Stimulated activated naive CD4-positive, alpha-beta T cell (primary cell): ENCODE data around the gene KNOP1.
"Not testable (repeated sequence)": the region's sequence is repeated elsewhere in the genome, so short reads cannot be mapped to it uniquely, and the experiment has no call there.

ENCODE experiments used
- DNase-seq, 6 experiments: peaks; one replicate each; lab custom pipeline; 2025; lab: John Stamatoyannopoulos, UW

Gene KNOP1

GRCh38 chr16:19683453-19684236 is 34.4 kb downstream of the KNOP1 start:
- no peak for DNase-seq

DNA sequence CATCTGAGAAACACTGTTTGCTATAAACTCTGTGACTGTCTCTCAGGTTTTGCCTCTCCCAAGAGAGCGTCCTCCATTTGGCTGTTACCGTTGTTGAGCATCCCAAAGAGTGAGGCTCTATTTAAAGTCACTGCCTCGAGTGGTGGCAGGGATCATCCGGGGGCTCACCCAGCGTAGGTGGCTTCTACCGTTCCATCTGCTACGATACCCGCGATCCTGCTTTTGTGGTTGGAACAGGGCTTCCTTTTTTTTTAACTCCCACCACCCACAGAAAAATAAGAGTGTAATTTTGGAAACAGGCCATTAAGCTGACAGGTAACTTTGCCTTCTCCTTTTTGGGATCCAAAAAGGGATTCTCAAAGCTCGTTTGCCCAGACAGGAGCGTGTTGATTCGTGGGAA is 36.4 kb downstream of the KNOP1 start:
- DNase-seq, result no peak

- no peak for DNase-seq
Observed at GRCh38 chr16:19680881-19681340, 37.1 kb downstream of the KNOP1 start.

DNA sequence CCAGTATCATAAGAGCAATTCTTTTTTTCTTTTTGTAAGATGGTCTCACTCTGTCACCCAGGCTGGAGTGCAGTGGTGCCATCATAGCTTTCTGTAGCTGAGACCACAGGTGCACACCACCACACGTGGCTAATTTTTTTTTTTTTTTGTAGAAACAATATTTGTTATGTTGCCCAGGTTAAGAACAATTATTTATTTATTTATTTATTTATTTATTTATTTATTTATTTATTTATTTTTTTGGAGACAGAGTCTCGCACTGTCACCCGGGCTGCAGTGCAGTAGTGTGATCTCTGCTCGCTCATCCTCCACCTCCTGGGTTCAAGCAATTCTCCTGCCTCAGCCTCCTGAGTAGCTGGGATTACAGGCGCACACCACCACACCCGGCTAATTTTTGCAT is 38.7 kb downstream of the KNOP1 start:
- DNase-seq, result not testable (repeated sequence)

GRCh38 chr16:19678804-19679203 is 39.2 kb downstream of the KNOP1 start:
- no peak for DNase-seq

DNA sequence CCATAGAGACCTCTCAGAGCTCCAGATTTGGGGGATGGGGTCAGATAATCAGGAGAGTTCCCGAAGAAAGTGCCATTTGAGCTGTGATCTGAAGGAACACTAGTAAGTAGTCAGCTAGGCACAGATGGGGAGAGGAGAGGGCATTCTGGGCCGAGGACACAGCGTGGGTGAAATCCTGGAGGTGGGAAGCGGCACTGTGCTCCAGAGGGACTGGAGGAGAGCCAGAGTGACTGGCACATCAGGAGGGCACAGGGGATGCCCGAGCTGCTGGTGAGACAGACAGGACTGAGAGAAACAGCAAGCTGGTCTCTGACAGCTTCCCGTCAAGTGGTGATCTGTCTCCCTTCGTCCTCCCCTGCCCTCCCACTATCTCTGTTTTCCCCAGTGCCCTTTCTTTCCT is 40.6 kb downstream of the KNOP1 start:
- no peak for DNase-seq

DNA sequence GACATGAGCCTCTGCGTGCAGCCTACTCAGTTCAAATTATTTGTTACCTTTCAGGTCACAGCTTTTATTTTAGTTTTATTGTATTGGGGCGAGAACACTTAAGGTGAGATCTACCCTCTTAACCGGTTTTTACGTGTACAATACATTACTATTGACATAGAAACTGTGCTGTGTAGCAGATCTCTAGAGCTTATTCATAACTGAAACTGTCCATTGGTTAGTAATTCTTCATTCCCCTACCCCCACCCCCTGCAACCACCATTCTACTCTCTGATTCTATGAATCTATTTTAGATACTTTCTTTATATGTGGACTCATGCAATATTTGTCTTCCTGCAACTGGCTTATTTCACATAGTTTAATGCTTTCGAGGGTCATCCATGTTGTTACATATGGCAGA is 43.5 kb downstream of the KNOP1 start:
- no peak for DNase-seq

- no peak for DNase-seq
Observed at GRCh38 chr16:19672378-19672777, 45.6 kb downstream of the KNOP1 start.

GRCh38 chr16:19666477-19666876 is 51.5 kb downstream of the KNOP1 start:
- DNase-seq, result no peak

GRCh38 chr16:19665313-19665712 is 52.7 kb downstream of the KNOP1 start:
- not testable (repeated sequence) for DNase-seq

DNA sequence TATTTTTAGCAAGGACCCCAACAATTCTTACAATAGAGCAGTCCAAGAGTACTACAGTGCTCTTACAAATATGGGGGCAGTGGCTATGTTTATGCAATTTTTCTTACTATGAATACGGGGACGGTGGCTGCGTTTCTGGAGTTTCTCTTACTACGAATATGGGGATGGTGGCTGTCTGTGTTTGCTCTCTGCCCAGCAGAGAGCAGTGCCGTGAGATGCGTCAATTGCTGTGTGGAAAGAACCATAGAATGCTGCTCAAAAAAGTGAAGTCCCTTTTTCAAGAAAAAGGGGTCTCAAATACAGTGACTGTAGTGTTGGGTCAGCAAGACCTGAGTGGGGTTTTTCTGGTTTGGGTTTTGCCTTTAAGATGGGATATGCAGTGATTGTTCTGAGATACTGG is 53.9 kb downstream of the KNOP1 start:
- no peak for DNase-seq

GRCh38 chr16:19662351-19662750 is 55.7 kb downstream of the KNOP1 start:
- no peak for DNase-seq

DNA sequence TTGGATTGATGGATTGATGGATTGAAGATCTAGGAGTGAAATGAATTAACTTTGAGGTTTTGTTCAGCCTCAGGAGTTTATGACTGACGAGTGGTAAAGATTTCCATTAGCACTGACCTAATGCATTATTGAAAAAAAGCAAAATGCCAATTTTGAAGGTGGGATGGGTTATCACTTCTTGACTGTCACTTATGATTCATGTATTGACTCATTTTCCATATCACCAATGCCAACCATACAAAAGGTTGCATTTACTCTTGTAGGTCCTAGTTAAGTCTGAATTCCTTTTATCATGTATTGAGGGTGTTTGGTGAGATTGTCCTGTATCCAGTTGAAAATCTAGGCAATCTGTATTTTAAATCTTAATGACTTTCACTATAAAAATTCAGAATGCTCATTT is 57.6 kb downstream of the KNOP1 start:
- DNase-seq, result no peak

- DNase-seq, result no peak
Observed at GRCh38 chr16:19659554-19659953, 58.5 kb downstream of the KNOP1 start.

GRCh38 chr16:19657831-19658230 is 60.2 kb downstream of the KNOP1 start:
- no peak for DNase-seq

DNA sequence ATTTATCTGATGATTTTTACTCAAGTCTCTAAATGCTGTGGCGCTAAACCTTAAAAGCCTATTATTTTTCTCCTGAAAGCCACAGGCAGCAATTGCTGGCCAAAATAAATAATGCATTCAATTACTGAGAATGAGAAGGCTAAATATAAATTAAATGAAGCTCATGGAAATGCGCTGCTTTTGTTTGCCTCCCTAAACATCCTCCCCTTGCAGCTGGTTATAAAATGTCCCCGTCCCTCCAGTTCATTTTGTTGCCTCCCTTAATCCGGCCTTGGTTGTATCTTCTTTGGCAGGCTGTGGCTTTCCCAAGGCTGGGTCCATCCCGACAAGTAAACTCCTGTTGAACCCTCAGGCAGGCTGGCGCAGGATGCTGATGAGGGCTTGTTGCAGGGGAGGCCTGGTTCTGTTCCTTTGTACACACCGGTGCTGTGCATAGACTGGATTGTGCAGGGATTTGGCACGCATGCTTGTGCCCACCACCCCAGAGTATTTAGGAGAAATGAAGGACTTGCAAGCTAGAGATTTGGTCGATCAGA is 62.7 kb downstream of the KNOP1 start:
- DNase-seq, result no peak

DNA sequence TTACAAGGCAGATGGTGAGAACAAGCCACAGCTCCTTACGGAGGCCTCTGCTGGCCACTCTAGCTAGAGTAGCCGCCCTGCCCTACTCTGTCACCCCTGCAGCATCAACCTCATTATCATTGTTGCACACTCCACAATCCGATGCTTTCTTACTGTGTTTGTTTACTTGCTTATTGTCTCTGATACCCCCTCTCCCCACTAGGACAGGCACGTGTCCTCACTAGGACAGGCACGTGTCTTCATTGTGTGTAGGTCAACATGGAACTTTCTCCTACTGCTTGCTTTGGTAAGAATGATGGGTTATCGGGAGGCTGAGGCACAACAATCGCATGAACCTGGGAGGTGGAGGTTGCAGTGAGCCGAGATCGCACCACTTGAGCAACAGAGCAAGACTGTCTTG is 63.9 kb downstream of the KNOP1 start:
- DNase-seq, result no peak
